ENCODE measurements around the gene IDUA. TPM values are rescaled to one million over a fixed set of nuclear protein-coding genes. Genes with fewer than 3 reads are reported as not detected.

The IDUA gene
- total RNA-seq, 4 donors from 2014 or later: 23.9 to 79.4 (median 52.9) TPM

GRCh38 chr4:1011022-1011665 lies 24.3 kb downstream of the IDUA start, which contains the start of gene FGFRL1:
TSS of gene FGFRL1 (plus strand) at chr4:1011626. CDS start at chr4:1012486, 860 bp downstream.
- Histone ChIP-seq H3K9me3 (peaks cover 0 to 5% (median 0%) of the 10 kb centered on the region in 4 donors), H3K36me3 (no peaks in the 10 kb centered on the region), H3K4me3 (peak within 1 kb of the TSS; percentile 47 to 74 (median 55)), H3K27ac (peak within 1 kb of the TSS; percentile 50 to 88 (median 82)), H3K27me3 (peaks cover 0 to 30% of the 10 kb centered on the region in 2 donors), H3K4me1 (peaks cover 0 to 64% (median 44%) of the 10 kb centered on the region in 4 donors)
- WGBS, 2 donors: 0 to 3% methylated on average over 15 to 56 of the region's 89 CpGs
- DNase-seq (ENCODE audit: low spot score in 2 of 2): peak; percentile 83 to 86
- TF ChIP-seq, protein P1, sequence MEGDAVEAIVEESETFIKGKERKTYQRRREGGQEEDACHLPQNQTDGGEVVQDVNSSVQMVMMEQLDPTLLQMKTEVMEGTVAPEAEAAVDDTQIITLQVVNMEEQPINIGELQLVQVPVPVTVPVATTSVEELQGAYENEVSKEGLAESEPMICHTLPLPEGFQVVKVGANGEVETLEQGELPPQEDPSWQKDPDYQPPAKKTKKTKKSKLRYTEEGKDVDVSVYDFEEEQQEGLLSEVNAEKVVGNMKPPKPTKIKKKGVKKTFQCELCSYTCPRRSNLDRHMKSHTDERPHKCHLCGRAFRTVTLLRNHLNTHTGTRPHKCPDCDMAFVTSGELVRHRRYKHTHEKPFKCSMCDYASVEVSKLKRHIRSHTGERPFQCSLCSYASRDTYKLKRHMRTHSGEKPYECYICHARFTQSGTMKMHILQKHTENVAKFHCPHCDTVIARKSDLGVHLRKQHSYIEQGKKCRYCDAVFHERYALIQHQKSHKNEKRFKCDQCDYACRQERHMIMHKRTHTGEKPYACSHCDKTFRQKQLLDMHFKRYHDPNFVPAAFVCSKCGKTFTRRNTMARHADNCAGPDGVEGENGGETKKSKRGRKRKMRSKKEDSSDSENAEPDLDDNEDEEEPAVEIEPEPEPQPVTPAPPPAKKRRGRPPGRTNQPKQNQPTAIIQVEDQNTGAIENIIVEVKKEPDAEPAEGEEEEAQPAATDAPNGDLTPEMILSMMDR (IDR thresholded peaks at IDR 0.05): no peak
- no peak for TF ChIP-seq POLR2A (IDR thresholded peaks at IDR 0.05)
- no peak for TF ChIP-seq EP300 (IDR thresholded peaks at IDR 0.05)

DNA sequence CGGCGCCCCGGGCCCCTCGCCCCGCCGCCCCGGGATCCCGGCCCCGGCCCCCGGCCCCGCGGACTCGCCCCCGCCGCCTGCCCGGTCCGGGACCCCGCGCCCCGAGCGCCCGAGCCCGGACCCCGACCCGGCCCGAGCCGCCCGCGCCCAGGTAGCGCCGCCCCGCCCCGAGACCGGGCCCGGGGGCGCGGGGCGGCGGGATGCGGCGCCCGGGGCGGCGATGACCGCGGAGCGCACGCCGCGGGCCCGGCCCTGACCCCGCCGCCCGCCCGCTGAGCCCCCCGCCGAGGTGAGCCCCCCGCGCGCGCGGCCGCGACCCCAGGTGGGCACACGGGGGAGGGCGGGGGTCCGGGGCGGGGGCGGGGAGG lies 24.8 kb downstream of the IDUA start:
- Histone ChIP-seq H3K36me3 (no peaks in the 10 kb centered on the region), H3K27ac (no peak overlapping the region), H3K27me3 (peaks cover 0 to 25% of the 10 kb centered on the region in 2 donors), H3K4me1 (peaks cover 0 to 69% (median 45%) of the 10 kb centered on the region in 4 donors), H3K9me3 (peaks cover 0 to 5% (median 0%) of the 10 kb centered on the region in 4 donors), H3K4me3 (peak overlapping the region in 2 of 4 donors; percentile 51 to 74)
- no peak for DNase-seq (ENCODE audit: low spot score in 2 of 2)
- TF ChIP-seq POLR2A (IDR thresholded peaks at IDR 0.05): no peak
- no peak for TF ChIP-seq EP300 (IDR thresholded peaks at IDR 0.05)
- TF ChIP-seq, protein P1 (IDR thresholded peaks at IDR 0.05): no peak
- WGBS, 2 donors: 0% methylated on average over 8 of the region's 69 CpGs; no CpG with 5 or more reads in 1 of the 2 donors

- H3K4me1 ChIP-seq: peaks cover 0 to 75% (median 45%) of the 10 kb centered on the region in 4 donors
- no peak for TF ChIP-seq POLR2A (IDR thresholded peaks at IDR 0.05)
- TF ChIP-seq, protein P1 (IDR thresholded peaks at IDR 0.05): no peak
- TF ChIP-seq EP300 (IDR thresholded peaks at IDR 0.05): no peak
- peak overlapping the region in 3 of 4 donors; percentile 34 to 64 (median 37) for H3K27ac ChIP-seq
- H3K27me3 ChIP-seq: peaks cover 0 to 20% of the 10 kb centered on the region in 2 donors
- no peaks in the 10 kb centered on the region for H3K9me3 ChIP-seq
- peak overlapping the region; percentile 31 to 74 (median 41) for H3K4me3 ChIP-seq
- 2 to 14% methylated on average over 19 to 25 of the region's 69 CpGs for WGBS, 2 donors
- H3K36me3 ChIP-seq: no peaks in the 10 kb centered on the region
- DNase-seq (ENCODE audit: low spot score in 2 of 2): peak in 1 of 2 donors; percentile 23
These were observed 25.3 kb downstream of the IDUA start for GRCh38 chr4:1012034-1012739.

DNA sequence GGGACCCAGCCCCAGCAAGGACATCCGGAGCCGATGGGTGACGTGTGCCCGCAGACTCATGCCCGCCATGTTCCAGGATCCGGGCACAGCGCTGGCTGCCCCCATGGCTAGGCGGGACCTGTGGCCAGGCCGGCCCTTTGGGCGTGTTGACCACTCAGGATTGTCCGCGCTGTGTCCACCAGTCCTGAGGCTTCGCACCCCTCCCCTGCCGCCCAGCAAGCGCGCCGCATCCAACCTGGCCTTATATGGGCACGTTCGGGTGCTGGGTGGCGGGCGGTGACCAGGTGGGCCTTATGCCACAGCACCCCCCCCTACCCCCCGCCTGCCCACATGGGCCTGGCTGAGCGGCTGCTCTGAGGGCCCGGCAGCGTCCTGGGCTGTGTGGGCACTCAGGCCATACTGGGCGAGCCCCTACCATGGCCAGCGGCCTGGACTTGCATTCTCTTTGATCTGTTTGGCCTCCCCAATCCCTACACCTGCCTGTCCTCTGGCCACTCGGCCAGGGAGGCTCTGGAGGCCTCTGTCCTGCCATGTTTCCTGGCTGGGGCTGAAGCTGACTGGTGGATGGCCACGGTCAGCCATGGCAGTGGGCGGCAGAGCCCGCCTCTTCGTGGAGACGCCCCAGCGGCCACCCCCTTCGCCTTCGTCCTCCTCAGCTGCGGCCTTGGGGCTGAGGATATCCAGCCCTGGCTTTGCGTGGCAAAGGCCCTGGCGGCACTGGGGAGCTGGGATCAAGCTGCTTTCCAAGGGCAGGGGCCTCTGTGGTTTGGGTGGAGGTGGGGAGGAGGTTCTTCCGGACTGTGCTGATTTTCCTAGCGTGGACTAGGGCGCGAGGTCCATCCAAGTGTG lies 26.6 kb downstream of the IDUA start:
- H3K4me3 ChIP-seq: no peak overlapping the region
- H3K27ac ChIP-seq: peak overlapping the region in 2 of 4 donors; percentile 33 to 47
- no peaks in the 10 kb centered on the region for H3K36me3 ChIP-seq
- no peaks in the 10 kb centered on the region for H3K9me3 ChIP-seq
- peaks cover 0 to 87% (median 45%) of the 10 kb centered on the region in 4 donors for H3K4me1 ChIP-seq
- H3K27me3 ChIP-seq: peaks cover 0 to 8% of the 10 kb centered on the region in 2 donors
- DNase-seq (ENCODE audit: low spot score in 2 of 2): no peak
- TF ChIP-seq, protein P1 (IDR thresholded peaks at IDR 0.05): no peak
- no peak for TF ChIP-seq EP300 (IDR thresholded peaks at IDR 0.05)
- TF ChIP-seq POLR2A (IDR thresholded peaks at IDR 0.05): no peak
- WGBS, 2 donors: 87 to 91% methylated on average over 34 to 39 of the region's 43 CpGs

All from tibial nerve (tissue), 4 donors.